ENCODE data around the gene ATG5. TPM values are rescaled to one million over a fixed set of nuclear protein-coding genes. Genes with fewer than 3 reads are reported as not detected.

Gene ATG5
- total RNA-seq, 2 experiments from 2014 or later = 18.8 to 31.1 TPM

DNA sequence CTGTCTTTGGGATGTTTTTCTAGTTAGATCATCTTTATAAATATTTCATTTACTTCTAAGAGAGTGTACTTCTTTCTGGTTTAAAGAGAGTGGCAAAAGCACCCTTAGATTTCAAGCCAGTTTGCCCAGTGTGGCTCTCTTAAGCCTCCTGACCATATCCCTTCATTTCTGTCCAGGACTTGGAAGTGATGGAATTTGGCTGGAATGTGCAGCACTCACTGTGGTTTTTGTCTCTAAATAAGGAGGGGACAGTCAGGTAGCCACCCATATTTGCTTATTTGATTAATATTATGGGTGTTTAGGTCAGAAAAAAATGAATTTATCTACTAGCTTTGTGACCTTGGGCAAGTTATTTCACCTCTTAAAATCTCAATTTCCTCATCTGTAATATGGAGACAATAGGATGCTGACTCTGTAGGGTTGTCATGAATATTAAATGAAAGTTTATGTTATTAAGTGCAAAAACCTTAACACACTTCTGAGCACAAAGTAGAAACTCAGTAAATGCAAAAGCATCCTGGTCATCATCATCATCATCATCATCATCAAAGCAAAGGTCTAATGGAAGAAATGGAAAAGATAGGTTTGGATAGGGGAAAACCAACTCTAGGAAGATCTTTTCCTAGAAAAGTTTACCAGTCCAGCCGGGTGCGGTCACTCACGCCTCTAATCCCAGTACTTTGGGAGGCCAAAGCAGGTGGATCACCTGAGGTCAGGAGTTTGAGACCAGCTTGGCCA, 38.0 kb upstream of the ATG5 start:
- H2AFZ ChIP-seq (ENCODE audit: low read length) = no peak overlapping the region
- BruUV-seq (replicated peaks) = no TSS peak
- no peaks in the 10 kb centered on the region for H3K79me2 ChIP-seq (ENCODE audit: insufficient read depth, low read depth, low read length)
- no peaks in the 10 kb centered on the region for H3K9me2 ChIP-seq (ENCODE audit: insufficient read depth, low read length)
- no peaks in the 10 kb centered on the region for H3K9me3 ChIP-seq (ENCODE audit: low read length)
- H3K36me3 ChIP-seq (ENCODE audit: insufficient read depth, low read length) = no peaks in the 10 kb centered on the region
- no peak overlapping the region for H3K4me2 ChIP-seq (ENCODE audit: low read length)
- intact Hi-C loops (cut with micrococcal nuclease; ENCODE audit: unreplicated experiment) = loop anchor here (10.0 kb wide), 1 partner anchor 61 kb away; no protein-coding TSS in a partner anchor
- no peak overlapping the region for H3K27ac ChIP-seq (ENCODE audit: low read depth, low read length, poor library complexity, severe bottlenecking)
- no peaks in the 10 kb centered on the region for H4K20me1 ChIP-seq (ENCODE audit: insufficient read depth, low read length)
- ChIA-PET POLR2A (interaction anchor here (0.6 to 0.9 kb wide), 2 partner anchors 64 to 1520 kb away, joined by 3 to 4 read pairs; no protein-coding TSS in a partner anchor), CTCF (ENCODE audit: unreplicated experiment) (no interaction called here)
- no peak for TF ChIP-seq EZH2phosphoT487 (IDR thresholded peaks at IDR 0.05; ENCODE audit: borderline replicate concordance, low read depth, low read length)
- TF ChIP-seq, protein P1, sequence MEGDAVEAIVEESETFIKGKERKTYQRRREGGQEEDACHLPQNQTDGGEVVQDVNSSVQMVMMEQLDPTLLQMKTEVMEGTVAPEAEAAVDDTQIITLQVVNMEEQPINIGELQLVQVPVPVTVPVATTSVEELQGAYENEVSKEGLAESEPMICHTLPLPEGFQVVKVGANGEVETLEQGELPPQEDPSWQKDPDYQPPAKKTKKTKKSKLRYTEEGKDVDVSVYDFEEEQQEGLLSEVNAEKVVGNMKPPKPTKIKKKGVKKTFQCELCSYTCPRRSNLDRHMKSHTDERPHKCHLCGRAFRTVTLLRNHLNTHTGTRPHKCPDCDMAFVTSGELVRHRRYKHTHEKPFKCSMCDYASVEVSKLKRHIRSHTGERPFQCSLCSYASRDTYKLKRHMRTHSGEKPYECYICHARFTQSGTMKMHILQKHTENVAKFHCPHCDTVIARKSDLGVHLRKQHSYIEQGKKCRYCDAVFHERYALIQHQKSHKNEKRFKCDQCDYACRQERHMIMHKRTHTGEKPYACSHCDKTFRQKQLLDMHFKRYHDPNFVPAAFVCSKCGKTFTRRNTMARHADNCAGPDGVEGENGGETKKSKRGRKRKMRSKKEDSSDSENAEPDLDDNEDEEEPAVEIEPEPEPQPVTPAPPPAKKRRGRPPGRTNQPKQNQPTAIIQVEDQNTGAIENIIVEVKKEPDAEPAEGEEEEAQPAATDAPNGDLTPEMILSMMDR (conservative IDR thresholded peaks at IDR 0.05; ENCODE audit: low read length) = no peak
- H3K4me1 ChIP-seq (ENCODE audit: insufficient read depth, low read length, poor library complexity, severe bottlenecking) = no peaks in the 10 kb centered on the region
- no peak overlapping the region for H3K4me3 ChIP-seq (ENCODE audit: low read depth, low read length, poor library complexity, severe bottlenecking)
- DNase-seq (ENCODE audit: low spot score) = no peak

DNA sequence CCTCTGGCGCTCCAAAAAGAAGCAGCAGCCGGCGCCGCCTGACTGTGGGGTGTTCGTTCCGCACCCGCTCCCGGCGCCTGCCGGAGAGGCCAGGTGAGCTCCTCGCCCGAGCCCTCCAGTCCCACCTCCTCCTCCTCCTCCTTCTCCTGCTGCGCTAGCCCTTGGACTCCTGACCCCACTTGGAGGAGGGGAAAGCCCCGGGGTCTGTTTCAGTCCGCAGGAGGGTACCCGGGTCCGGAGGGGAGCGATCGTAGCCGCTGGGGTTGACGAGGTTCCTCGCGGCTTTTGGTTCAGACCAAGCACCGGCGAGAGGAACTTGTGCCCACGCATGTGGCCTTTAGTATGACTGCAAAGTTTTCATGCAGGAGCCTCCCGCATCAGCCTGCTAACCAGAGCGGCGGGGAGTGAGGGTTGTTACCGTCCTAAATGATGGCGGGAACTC, 35.5 kb upstream of the ATG5 start:
- POLR2A ChIA-PET = interaction anchor here (0.5 to 1.0 kb wide), 2 partner anchors 196 to 377 kb away, joined by 3 read pairs; no protein-coding TSS in a partner anchor
- DNase-seq (ENCODE audit: low spot score) = no peak
- H3K36me3 ChIP-seq (ENCODE audit: insufficient read depth, low read length) = no peaks in the 10 kb centered on the region
- no peaks in the 10 kb centered on the region for H4K20me1 ChIP-seq (ENCODE audit: insufficient read depth, low read length)
- H2AFZ ChIP-seq (ENCODE audit: low read length) = no peak overlapping the region
- H3K79me2 ChIP-seq (ENCODE audit: insufficient read depth, low read depth, low read length) = no peaks in the 10 kb centered on the region
- H3K4me3 ChIP-seq (ENCODE audit: low read depth, low read length, poor library complexity, severe bottlenecking) = no peak overlapping the region
- TF ChIP-seq, protein P1 (conservative IDR thresholded peaks at IDR 0.05; ENCODE audit: low read length) = no peak
- no peak for TF ChIP-seq EZH2phosphoT487 (IDR thresholded peaks at IDR 0.05; ENCODE audit: borderline replicate concordance, low read depth, low read length)
- intact Hi-C loops (cut with micrococcal nuclease; ENCODE audit: unreplicated experiment) = loop anchor here (10.0 kb wide), 1 partner anchor 64 kb away; no protein-coding TSS in a partner anchor
- BruUV-seq (replicated peaks) = no TSS peak
- no peaks in the 10 kb centered on the region for H3K4me1 ChIP-seq (ENCODE audit: insufficient read depth, low read length, poor library complexity, severe bottlenecking)
- H3K4me2 ChIP-seq (ENCODE audit: low read length) = peak overlapping the region; percentile 20; the same call in 1 of the 2 replicates
- CTCF ChIA-PET (ENCODE audit: unreplicated experiment) = no interaction called here
- no peaks in the 10 kb centered on the region for H3K9me3 ChIP-seq (ENCODE audit: low read length)
- H3K27ac ChIP-seq (ENCODE audit: low read depth, low read length, poor library complexity, severe bottlenecking) = no peak overlapping the region
- H3K9me2 ChIP-seq (ENCODE audit: insufficient read depth, low read length) = no peaks in the 10 kb centered on the region
